GM06990 (cell line): Measurements from ENCODE around the gene RAB1A.
A peak's percentile ranks its signal among the peaks of the same experiment; 100 is the strongest.
"Not testable (repeated sequence)": the region's sequence is repeated elsewhere in the genome, so short reads cannot be mapped to it uniquely, and the experiment has no call there.

Experiments used
- DNase-seq: peaks from one replicate; pipeline ENCODE4 v3.0.0-alpha.2; 2011; ENCODE audit not compliant: insufficient read length; ENCODE audit errors: extremely low read depth
- H3K27me3 ChIP-seq: replicated peaks from 2 replicates; pipeline ENCODE4 v1.6.0; 2011; ENCODE audit warnings: low read length; ENCODE audit not compliant: control insufficient read depth, insufficient read depth
- H3K36me3 ChIP-seq: 2 replicates; pipeline ENCODE4 v1.5.1; 2011; ENCODE audit warnings: low read length; ENCODE audit not compliant: control insufficient read depth, insufficient read depth
- H3K4me3 ChIP-seq: replicated peaks from 2 replicates; pipeline ENCODE4 v1.5.1; 2011; ENCODE audit warnings: low read depth, mild to moderate bottlenecking, control low read depth, low read length
- TF ChIP-seq, protein P1 (sequence below): IDR thresholded peaks from 2 replicates; pipeline ENCODE4 v1.5.1; 2011; ENCODE audit warnings: low read length, control low read depth, mild to moderate bottlenecking, inconsistent platforms; ENCODE audit not compliant: insufficient read depth, poor library complexity, severe bottlenecking

Gene RAB1A

DNA sequence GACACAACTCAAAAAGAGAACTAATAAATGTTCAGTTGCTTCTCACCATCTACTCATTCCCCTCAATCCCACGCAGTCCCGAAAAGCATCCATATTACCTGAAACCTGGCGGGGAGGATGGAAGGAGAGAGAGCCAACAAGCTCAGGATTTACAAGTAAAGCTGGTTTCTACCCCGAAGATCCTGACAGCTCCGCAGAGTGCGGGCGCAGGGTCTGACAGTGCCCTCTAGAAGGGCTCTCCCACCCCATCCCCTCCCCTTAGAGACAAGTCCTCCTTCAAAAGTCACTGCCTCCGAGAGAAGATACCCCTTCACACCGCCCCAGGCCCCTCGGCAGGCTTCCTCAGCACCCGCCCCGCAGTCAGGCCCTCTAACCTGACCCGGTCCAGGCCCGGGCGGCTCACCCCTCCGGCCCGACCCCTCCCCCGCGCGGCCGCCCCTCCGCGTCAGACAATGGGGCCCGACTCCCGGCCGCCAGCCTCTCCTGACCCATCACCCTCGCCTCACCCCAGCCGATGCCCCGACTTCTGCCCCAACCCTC is 550 bp downstream of the RAB1A start:
- TF ChIP-seq, protein P1, sequence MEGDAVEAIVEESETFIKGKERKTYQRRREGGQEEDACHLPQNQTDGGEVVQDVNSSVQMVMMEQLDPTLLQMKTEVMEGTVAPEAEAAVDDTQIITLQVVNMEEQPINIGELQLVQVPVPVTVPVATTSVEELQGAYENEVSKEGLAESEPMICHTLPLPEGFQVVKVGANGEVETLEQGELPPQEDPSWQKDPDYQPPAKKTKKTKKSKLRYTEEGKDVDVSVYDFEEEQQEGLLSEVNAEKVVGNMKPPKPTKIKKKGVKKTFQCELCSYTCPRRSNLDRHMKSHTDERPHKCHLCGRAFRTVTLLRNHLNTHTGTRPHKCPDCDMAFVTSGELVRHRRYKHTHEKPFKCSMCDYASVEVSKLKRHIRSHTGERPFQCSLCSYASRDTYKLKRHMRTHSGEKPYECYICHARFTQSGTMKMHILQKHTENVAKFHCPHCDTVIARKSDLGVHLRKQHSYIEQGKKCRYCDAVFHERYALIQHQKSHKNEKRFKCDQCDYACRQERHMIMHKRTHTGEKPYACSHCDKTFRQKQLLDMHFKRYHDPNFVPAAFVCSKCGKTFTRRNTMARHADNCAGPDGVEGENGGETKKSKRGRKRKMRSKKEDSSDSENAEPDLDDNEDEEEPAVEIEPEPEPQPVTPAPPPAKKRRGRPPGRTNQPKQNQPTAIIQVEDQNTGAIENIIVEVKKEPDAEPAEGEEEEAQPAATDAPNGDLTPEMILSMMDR: no peak
- no peak for DNase-seq
- no peaks in the 10 kb centered on the region for H3K36me3 ChIP-seq
- no peaks in the 10 kb centered on the region for H3K27me3 ChIP-seq
- H3K4me3 ChIP-seq: peak overlapping the region; percentile 99

DNA sequence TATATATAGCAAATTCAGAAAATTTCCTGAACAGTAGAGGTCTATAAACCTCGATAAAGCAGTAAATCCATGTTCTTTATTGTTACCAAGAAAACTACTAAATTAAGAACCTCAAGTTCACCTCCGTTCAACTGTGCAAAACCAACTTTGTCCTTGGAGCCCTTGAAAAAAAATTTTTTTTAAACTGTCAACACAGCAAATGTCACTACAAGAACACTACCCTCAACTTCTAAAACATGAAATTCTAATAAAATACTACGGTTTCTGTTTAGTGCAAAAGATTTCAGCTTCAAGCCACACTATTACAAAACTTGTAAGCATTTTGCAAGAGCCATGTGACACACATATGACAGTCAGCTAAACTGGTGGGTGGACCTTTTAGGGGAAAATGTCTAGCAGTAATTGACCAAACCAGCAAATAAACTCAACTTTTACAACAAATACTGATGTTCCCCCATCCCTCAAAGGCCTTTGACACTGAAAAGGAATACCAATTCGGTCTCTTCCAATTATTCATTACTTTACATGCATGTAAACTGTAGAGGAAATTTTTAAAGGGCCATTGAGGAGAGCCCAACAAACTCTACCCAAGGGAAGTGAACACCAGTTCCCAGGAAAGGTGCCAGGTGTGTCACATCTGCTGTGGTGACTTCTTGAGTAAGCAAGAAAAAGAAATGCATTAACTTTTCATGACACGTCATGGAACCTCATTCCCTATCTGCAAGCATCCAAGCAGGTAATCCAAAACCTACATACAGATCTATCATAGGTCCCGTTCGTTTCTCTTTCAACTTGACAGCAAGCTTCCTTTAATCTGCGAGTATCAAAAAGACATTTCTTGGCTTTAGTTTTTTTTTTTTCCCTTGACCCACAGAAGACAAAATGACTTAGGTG is 1.4 kb downstream of the RAB1A start:
- DNase-seq: no peak

DNA sequence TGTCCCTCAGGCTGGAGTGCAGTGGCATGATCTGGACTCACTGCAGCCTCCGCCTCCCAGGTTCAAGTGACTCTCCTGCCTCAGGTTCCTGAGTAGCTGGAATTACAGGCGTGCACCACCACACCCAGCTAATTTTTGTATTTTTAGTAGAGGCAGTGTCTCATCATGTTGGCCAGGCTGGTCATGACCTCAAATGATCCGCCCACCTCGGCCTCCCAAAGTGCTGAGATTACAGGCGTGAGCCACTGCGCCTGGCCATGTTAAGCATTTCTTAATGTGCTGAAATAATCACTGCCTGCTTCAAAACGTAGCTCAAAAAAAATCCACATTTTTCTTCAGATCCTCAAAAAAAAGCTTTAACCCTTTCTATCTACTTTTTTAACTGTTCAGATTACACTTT is 4.4 kb downstream of the RAB1A start:
- not testable (repeated sequence) for H3K27me3 ChIP-seq, H3K4me3 ChIP-seq, DNase-seq, H3K36me3 ChIP-seq

More for the DNA sequence above, 1.4 kb downstream of the RAB1A start:
- TF ChIP-seq, protein P1: no peak
- H3K36me3 ChIP-seq: no peaks in the 10 kb centered on the region
- peak overlapping the region; percentile 99 for H3K4me3 ChIP-seq
- H3K27me3 ChIP-seq: no peaks in the 10 kb centered on the region

DNA sequence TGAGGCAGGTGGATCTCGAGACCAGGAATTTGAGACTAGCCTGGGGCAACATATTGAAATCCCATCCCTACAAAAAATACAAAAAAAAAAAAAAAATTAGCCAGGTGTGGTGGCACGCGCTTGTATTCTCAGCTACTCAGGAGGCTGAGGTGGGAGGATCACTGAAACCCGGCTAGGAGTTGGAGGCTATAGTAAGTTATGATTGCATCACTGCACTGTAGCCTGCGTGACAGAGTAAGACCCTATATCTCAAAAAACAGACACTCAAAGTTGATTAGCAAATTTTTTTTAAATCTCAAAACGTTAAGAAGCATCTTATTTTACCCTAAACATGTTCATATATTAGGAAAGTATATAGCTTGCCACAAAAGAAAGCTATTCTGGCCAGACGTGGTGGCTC is 7.6 kb downstream of the RAB1A start:
- no peak overlapping the region for H3K4me3 ChIP-seq
- no peak for DNase-seq
- no peaks in the 10 kb centered on the region; the same call in 1 of the 2 replicates for H3K36me3 ChIP-seq
- no peaks in the 10 kb centered on the region for H3K27me3 ChIP-seq
- TF ChIP-seq, protein P1: no peak

DNA sequence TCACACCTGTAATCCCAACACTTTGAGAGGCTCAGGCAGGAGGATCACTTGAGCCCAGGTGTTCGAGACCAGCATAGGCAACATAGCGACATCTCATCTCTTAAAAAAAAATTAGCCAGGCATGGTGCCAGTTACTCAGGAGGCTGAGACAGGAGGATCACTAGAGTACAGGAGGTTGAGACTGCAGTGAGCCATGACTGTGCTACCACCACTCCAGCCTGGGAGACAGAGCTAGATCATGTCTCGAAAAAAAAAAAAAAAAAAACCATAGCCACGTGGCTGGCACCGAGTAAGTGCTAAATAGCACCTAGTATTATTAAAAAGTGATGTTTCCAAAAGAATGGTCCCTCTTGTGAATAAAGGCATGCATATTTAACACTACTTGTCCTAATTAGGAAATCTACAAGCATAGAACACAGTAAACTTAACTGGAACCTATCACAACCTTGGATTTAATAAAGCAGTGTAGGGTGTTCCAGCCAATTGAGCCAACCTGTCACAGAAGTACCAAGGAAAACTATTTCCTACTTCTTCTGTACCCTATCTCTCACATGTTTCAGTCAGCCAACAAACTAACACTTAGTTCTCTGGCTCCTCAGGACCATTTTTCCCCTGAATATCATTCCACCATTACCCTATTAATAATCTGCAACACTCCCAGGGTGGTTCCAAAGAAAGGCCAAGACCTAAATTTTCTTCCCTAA is 8.8 kb downstream of the RAB1A start:
- no peaks in the 10 kb centered on the region; the same call in 1 of the 2 replicates for H3K36me3 ChIP-seq
- DNase-seq: no peak
- no peak overlapping the region for H3K4me3 ChIP-seq
- H3K27me3 ChIP-seq: no peaks in the 10 kb centered on the region
- TF ChIP-seq, protein P1: no peak

DNA sequence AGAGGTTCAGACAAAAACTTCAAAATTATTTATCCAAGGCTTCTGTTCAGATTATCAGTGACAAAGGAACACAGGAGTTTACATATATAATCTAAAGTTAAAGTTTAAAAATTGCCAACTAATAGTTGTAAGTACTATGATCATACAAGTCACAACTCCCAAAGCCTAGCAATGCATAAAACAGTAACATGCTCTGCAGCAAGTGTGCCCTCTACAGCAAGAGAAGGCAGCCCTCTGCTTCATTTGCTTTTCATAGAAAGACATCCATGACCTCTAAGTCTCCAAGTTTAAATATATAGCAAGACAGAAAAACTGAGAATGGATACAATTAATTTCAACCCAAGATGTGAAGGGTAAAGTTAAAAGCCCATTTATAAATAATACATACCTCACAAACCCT is 13.3 kb downstream of the RAB1A start:
- TF ChIP-seq, protein P1: no peak
- H3K4me3 ChIP-seq: no peak overlapping the region
- no peak for DNase-seq
- no peaks in the 10 kb centered on the region; the same call in 1 of the 2 replicates for H3K36me3 ChIP-seq
- no peaks in the 10 kb centered on the region for H3K27me3 ChIP-seq
